MM.1S (cell line): ENCODE data around the gene AKAP6.

Experiments used
- DNase-seq: peaks from one replicate; pipeline ENCODE4 v3.0.0-alpha.2; 2015
- H2AFZ ChIP-seq: fragments of 300-600 bp; sonication (generic); 2 replicates; pipeline ENCODE4 v1.6.0; 2016; ENCODE audit warnings: antibody characterized with exemption, low read length
- H3F3A ChIP-seq: fragments of 300-600 bp; sonication (generic); 2 replicates; pipeline ENCODE4 v1.6.1; 2016; ENCODE audit warnings: mild to moderate bottlenecking, antibody characterized with exemption, low read length, moderate library complexity, mixed read lengths; ENCODE audit not compliant: insufficient read depth
- H3K27ac ChIP-seq: fragments of 300-600 bp; sonication (generic); 2 replicates; pipeline ENCODE4 v1.5.1; 2016; ENCODE audit warnings: mild to moderate bottlenecking, low read length
- H3K27me3 ChIP-seq: fragments of 300-600 bp; sonication (generic); replicated peaks from 2 replicates; pipeline ENCODE4 v1.6.0; 2016; ENCODE audit warnings: low read length; ENCODE audit not compliant: insufficient read depth
- H3K36me3 ChIP-seq: fragments of 300-600 bp; sonication (generic); replicated peaks from 2 replicates; pipeline ENCODE4 v1.6.1; 2016; ENCODE audit warnings: mild to moderate bottlenecking, low read length, mixed read lengths; ENCODE audit not compliant: insufficient read depth
- H3K4me1 ChIP-seq: fragments of 300-600 bp; sonication (generic); 2 replicates; pipeline ENCODE4 v1.6.1; 2016; ENCODE audit warnings: low read length, mixed read lengths
- H3K4me2 ChIP-seq: fragments of 300-600 bp; sonication (generic); 2 replicates; pipeline ENCODE4 v1.6.0; 2016; ENCODE audit warnings: low read depth, low read length
- H3K4me3 ChIP-seq: fragments of 300-600 bp; sonication (generic); 2 replicates; pipeline ENCODE4 v1.5.1; 2016; ENCODE audit warnings: low read length, mixed read lengths
- H3K79me2 ChIP-seq: fragments of 300-600 bp; sonication (generic); 2 replicates; pipeline ENCODE4 v1.6.1; 2016; ENCODE audit warnings: mixed run types, low read length, mixed read lengths
- H3K9ac ChIP-seq: fragments of 300-600 bp; sonication (generic); 2 replicates; pipeline ENCODE4 v1.6.1; 2016; ENCODE audit warnings: low read length, mixed read lengths
- H3K9me2 ChIP-seq: fragments of 300-600 bp; sonication (generic); replicated peaks from 2 replicates; pipeline ENCODE4 v1.6.1; 2016; ENCODE audit warnings: mild to moderate bottlenecking, low read length, mixed read lengths; ENCODE audit not compliant: insufficient read depth
- H3K9me3 ChIP-seq: fragments of 300-600 bp; sonication (generic); replicated peaks from 2 replicates; pipeline ENCODE4 v1.6.1; 2016; ENCODE audit warnings: mild to moderate bottlenecking, low read length, mixed read lengths; ENCODE audit not compliant: insufficient read depth
- H4K20me1 ChIP-seq: fragments of 300-600 bp; sonication (generic); 2 replicates; pipeline ENCODE4 v1.6.1; 2016; ENCODE audit warnings: mild to moderate bottlenecking, low read length, moderate library complexity, mixed read lengths; ENCODE audit not compliant: insufficient read depth
- CTCF ChIP-seq: fragments of 300-600 bp; sonication (generic); IDR thresholded peaks from 2 replicates; pipeline ENCODE4 v1.5.1; 2016; ENCODE audit warnings: antibody characterized with exemption, low read length, mixed read lengths
- EZH2 ChIP-seq: fragments of 300-600 bp; sonication (generic); optimal IDR thresholded peaks from 2 replicates; pipeline ENCODE3; 2017; ENCODE audit warnings: low read depth, mild to moderate bottlenecking, antibody characterized with exemption, low read length, mixed read lengths
- EZH2phosphoT487 ChIP-seq: fragments of 300-600 bp; sonication (generic); IDR thresholded peaks from 2 replicates; pipeline ENCODE4 v1.6.1; 2018; ENCODE audit warnings: antibody characterized with exemption, low read length

The AKAP6 gene

GRCh38 chr14:32571551-32571950, 242.5 kb downstream of the AKAP6 start:
- no peaks in the 10 kb centered on the region for H3K4me1 ChIP-seq
- no peak overlapping the region for H3K9ac ChIP-seq
- H3K4me2 ChIP-seq: no peak overlapping the region
- H3K79me2 ChIP-seq: no peaks in the 10 kb centered on the region
- H3K27ac ChIP-seq: no peak overlapping the region
- no peak overlapping the region for H3K4me3 ChIP-seq
- no peaks in the 10 kb centered on the region for H3F3A ChIP-seq
- no peaks in the 10 kb centered on the region for H3K36me3 ChIP-seq
- TF ChIP-seq EZH2: no peak
- no peak for TF ChIP-seq CTCF
- TF ChIP-seq EZH2phosphoT487: no peak
- no peaks in the 10 kb centered on the region for H3K27me3 ChIP-seq
- no peak for DNase-seq
- no peaks in the 10 kb centered on the region for H4K20me1 ChIP-seq
- no peaks in the 10 kb centered on the region for H3K9me2 ChIP-seq
- H3K9me3 ChIP-seq: no peaks in the 10 kb centered on the region
- no peak overlapping the region for H2AFZ ChIP-seq

- Histone ChIP-seq H3K4me2 (no peak overlapping the region), H3K27ac (no peak overlapping the region), H3K79me2 (no peaks in the 10 kb centered on the region), H3K9ac (no peak overlapping the region), H2AFZ (no peak overlapping the region), H3K27me3 (no peaks in the 10 kb centered on the region), H3F3A (no peaks in the 10 kb centered on the region), H3K9me2 (no peaks in the 10 kb centered on the region), H3K36me3 (no peaks in the 10 kb centered on the region), H3K4me3 (no peak overlapping the region), H3K4me1 (no peaks in the 10 kb centered on the region), H3K9me3 (no peaks in the 10 kb centered on the region), H4K20me1 (no peaks in the 10 kb centered on the region)
- no peak for TF ChIP-seq EZH2phosphoT487
- TF ChIP-seq CTCF: no peak
- no peak for TF ChIP-seq EZH2
- DNase-seq: no peak
Measured at GRCh38 chr14:32571995-32572866, 243.1 kb downstream of the AKAP6 start.

- Histone ChIP-seq H4K20me1 (no peaks in the 10 kb centered on the region), H3K4me2 (no peak overlapping the region), H3F3A (no peaks in the 10 kb centered on the region), H3K9ac (no peak overlapping the region), H3K27me3 (no peaks in the 10 kb centered on the region), H3K36me3 (no peaks in the 10 kb centered on the region), H2AFZ (no peak overlapping the region), H3K9me3 (no peaks in the 10 kb centered on the region), H3K9me2 (no peaks in the 10 kb centered on the region), H3K4me1 (no peaks in the 10 kb centered on the region), H3K4me3 (no peak overlapping the region), H3K79me2 (no peaks in the 10 kb centered on the region), H3K27ac (no peak overlapping the region)
- DNase-seq: no peak
- TF ChIP-seq EZH2: no peak
- TF ChIP-seq EZH2phosphoT487: no peak
- TF ChIP-seq CTCF: no peak
Measured at GRCh38 chr14:32572867-32573150, 243.7 kb downstream of the AKAP6 start.
